CD4-positive, alpha-beta T cell treated with Interleukin-21 for 1 hour (primary cell): ENCODE data around the gene RIN3.
"Not testable (repeated sequence)": the region's sequence is repeated elsewhere in the genome, so short reads cannot be mapped to it uniquely, and the experiment has no call there.

Experiments
- DNase-seq: peaks from one replicate; pipeline ENCODE4 v3.0.0-alpha.2; 2020

RIN3 gene

DNA sequence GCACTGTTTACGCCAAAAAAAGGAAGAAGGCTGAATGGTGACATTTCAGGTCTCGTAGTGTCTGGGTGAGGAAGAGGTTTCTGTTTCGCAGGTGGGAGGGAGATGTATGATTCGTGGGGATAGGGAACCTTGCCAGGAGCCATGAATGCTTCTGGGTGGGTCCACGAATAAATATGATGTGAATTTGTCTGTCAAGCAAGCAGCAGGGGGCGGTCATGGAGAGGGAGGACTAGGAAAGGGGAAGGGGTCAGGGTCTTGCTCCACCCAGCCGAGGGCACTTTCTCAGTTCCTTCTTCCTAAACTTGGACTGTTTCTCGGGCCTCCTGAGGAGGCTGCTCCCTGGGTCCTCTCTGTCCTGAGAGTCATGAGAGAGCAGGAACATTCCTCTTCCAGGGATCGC is 162.4 kb downstream of the RIN3 start:
- DNase-seq, result peak; percentile 21

GRCh38 chr14:92676403-92677086 is 163.0 kb downstream of the RIN3 start:
- no peak for DNase-seq

GRCh38 chr14:92677087-92677668 is 163.6 kb downstream of the RIN3 start:
- DNase-seq, result no peak

GRCh38 chr14:92677955-92678354 is 164.4 kb downstream of the RIN3 start:
- DNase-seq, result no peak

DNA sequence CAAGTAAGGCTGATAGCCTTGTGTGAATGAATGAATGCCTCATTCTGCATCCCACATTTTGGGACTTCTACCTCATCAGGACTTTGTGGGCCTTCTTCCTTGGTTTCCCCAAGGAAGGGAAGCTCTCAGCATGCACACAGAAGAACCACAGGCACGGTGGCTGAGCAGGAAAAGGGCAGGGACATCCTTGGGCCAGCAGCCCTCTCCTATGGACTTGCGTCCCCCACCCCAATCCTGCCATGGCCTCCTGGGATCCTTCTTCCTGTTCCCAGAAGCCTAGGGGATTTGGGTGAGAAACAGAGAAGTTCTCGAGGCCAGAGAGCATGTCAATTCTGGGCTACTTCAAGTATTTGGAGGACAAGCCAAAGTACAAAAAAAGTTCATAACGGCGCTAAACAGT is 165.2 kb downstream of the RIN3 start:
- DNase-seq, result no peak

- no peak for DNase-seq
Observed at GRCh38 chr14:92679246-92679645, 165.7 kb downstream of the RIN3 start.

DNA sequence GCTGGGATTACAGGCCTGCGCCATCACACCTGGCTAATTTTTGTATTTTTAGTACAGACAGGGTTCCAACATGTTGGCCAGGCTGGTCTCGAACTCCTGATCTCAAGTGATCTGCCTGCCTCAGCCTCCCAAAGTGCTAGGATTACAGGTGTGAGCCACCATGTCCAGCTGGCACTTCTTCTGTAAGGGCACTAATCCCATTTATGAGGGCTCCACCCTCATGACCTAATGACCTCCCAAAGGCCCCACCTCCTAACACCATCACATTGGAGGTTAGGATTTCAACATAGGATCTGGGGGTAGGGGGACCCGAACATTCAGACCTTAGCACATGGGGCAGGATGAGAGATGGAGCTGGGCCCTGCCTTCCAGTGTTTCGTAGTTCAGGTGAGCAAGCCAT is 166.7 kb downstream of the RIN3 start:
- DNase-seq, result not testable (repeated sequence)

DNA sequence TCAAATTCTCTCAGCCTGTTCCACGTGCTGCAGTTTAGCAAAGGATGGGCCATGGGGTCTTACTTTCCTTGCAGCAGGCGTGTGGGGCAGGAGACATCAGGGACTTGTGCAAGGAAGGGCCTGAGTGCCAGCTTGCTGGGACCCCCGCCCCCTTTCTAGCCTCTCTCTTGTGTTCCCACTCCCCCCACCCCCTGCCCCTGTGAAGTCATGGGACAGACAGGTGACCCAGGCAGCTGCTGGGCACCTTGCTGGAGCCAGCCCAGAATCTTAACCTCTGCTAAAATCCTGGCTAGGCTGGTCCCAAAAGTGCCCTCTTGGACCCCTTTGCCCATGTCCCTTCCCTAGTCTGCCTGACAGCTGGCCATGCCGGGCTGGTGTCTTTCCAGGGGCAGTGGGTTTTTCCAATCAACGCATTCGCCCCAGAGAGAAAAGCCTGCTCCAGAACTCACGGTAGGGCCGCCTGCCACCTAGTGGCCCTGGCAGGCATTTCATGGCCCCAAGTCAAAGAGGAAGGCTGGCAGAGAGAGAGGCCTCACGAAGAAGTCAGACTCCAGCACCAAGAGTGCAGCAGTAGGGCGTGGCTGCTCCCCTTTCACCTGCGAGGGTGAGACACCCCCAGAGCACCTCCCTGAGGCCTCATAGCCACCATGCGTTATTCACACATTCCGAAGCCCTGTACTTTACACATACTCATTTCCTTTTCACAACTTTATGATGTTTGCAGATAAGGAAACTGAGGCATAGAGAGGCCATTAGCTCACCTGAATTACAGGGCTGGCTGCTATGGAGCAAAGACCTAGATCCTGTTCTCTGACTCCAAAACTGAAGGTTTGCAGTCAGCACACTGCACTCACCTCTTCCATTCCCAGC is 167.4 kb downstream of the RIN3 start:
- DNase-seq, result peak; percentile 80

- no peak for DNase-seq
Observed at GRCh38 chr14:92683041-92683440, 169.5 kb downstream of the RIN3 start.

GRCh38 chr14:92684801-92685560 is 171.4 kb downstream of the RIN3 start:
- no peak for DNase-seq

DNA sequence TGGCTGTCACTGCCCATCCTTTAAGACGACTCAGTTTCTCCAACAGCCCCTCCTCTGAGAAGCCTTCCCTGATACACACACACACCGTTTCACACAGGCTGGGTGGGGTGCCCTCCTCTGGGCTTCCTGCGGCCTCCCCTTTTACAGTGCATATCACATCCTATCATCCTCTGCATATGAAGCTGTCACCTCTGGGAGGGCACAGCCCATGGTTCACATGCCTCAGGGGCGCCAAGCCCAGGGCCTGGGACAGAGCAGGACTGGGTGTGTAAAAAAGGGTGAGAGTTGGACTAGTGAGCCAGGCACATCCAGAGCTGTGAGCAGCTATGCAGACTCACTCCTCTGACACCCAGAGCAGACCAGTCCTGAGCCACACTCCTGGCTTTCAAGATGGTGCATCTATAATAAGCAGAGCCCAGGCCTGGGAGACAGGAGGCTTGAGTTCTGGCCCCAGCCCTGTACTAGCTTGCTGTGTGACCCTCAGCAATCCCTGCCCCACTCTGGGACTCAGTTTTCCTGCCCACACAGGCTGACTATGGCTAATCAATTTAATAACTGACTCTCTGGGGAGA is 172.3 kb downstream of the RIN3 start:
- no peak for DNase-seq

- no peak for DNase-seq
Observed at GRCh38 chr14:92686411-92686899, 172.9 kb downstream of the RIN3 start.

DNA sequence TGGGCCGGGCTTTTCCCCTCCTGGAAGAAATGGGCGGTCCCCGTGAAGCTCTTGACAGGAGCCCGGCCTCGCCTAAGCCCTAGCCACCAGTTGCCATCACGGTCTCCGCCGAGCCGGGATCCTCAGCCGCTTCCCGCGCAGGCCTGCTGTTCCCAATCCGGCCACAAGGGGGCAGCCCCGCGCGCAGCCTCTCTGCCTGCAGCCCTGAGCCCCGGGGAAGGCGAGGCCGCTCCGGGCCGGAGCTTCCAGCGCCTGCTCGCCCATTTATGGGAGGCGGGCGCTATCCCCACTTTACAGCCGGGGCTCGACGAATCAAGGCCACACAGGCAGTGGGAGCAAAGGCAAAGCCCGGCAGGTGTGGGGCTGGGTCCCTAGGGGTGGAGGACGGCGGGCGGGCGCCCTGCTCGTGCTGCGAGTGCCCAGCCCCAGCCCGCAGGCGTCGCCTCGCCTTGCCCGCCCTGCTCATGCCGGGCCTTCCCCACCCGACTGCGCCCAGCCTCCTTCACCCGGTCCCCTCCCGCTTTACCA is 173.4 kb downstream of the RIN3 start:
- DNase-seq, result peak; percentile 69

DNA sequence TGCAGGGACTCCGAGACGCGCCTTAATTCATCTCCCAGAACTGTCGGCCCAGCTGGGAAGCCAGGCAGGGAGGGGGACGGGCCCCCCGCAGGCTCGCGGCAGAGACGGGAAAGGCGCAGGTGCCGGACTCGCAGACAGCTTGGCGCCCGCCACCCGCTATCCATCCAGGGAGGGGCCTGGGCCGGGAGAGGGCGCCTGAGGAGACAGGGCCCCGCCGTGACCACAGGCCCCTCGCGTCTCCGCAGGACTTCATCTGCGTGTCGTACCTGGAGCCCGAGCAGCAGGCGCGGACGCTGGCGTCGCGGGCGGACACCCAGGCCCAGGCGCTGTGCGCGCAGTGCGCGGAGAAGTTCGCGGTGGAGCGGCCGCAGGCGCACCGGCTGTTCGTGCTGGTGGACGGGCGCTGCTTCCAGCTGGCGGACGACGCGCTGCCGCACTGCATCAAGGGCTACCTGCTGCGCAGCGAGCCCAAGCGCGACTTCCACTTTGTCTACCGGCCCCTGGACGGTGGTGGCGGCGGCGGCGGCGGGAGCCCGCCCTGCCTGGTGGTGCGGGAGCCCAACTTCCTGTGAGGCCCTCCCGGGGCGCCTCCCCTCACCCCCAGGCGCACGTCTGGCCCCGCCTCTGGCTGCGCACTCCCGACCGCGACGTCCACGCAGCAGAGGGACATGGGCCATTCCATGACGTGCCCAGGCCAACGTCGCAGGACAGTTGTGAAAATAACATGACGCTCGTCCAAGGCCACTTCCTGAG is 174.3 kb downstream of the RIN3 start:
- no peak for DNase-seq

DNA sequence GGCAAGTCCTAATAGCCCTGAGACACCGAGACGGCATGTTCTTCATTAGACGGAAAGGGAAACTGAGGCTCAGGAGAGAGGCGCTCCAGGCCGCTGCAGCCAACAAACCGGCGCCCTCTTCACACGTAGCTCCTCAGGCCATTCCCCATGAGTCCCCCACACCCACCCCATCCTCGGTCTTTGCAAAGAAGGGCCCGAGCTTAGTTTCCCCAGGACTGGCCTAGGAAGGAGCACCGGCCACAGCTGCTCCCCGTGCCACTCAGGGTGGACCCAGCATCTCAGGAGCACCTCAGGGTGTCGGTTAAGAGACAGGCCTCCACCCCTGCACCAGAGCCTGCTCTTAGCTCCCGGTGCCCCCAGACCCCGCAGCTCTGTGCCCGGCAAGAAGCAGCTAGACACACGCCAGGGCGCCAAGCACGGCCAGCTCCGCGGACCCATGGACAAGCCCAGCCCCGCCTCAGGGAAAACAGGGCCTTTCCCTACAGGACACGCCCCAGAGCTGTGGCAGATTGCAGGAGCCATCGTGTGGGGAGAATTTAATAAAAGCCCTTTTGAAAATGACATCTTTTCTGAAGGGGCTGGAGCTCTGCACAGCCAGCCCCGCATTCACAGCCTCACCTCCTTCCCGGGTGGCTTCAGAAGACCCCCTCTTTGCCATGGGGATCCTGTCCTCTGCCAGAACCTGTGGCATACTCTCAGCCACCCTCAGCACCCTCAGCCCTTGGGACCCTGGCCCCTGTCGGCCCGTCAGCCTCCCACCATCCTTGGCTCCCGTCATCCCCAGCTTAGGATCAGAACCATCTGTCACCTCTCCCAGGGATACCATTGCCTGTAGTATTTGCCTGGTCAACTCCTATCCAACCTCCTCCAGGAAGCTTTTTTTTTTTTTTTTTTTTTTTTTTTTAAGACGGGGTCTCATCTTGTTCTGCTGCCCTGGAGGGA is 175.1 kb downstream of the RIN3 start:
- no peak for DNase-seq

DNA sequence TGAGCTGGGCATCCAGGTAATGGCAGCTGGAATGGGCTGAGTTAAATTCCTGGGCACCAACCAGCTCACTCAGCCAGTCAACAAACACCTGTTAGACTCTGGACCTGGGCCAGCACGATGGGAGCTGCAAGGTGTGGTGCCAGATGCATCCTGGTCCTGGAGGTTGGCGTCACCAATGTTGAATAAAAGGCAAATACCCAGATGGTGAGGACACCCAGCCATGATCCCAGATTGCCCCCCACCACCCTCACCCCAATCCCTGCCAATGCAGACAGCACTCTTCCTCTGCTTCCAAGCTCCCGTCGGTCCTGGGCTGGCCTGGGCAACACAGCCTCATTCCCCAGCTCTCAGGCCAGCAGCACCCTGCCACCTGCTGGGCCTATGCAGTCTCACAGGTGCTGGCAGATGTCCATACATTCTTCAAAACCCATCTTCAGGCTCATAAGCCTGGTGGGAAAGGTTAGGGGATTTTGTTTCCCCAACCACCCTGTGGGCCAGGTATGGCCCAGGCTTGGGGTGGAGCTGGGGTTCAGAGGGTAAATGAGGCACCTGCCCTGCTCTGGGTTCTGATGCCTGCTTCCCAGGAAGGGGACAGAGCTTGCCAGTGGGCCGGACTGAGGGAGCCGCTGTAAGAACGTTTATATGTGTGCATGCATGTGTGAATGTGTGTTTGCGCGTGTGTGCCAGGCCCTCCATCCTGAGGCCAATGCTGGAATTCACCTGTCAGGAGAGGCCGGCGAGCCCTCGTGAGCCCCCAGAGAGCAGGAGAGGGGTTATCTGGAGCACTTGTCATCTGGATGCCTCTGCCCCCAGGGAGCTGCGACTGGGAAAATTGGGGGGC is 176.8 kb downstream of the RIN3 start:
- DNase-seq, result no peak

DNA sequence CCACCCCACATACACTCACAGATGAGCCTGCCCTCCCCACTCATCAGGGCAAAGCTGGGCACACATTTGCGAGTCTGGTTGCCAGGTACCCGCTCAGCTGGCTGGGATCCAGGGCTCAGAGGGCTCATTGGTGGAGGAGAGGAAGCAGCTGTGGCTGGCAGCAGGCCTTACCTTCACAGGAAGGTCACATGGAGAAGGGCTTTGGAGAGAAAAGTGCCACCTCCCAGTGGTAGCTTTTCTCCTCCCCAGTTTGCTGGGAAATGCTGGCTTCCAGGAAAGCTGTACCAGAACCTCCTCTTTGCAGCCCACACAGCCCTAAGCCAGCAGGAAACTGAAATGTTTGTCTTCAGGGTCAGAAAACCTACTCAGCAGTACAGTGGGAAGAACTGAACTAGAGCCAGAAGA is 179.2 kb downstream of the RIN3 start:
- DNase-seq, result peak; percentile 27

GRCh38 chr14:92693998-92694795 is 180.6 kb downstream of the RIN3 start:
- no peak for DNase-seq

- DNase-seq, result no peak
Observed at GRCh38 chr14:92694807-92695206, 181.2 kb downstream of the RIN3 start.
